ENCODE data around the gene TLR3.

Gene TLR3

DNA sequence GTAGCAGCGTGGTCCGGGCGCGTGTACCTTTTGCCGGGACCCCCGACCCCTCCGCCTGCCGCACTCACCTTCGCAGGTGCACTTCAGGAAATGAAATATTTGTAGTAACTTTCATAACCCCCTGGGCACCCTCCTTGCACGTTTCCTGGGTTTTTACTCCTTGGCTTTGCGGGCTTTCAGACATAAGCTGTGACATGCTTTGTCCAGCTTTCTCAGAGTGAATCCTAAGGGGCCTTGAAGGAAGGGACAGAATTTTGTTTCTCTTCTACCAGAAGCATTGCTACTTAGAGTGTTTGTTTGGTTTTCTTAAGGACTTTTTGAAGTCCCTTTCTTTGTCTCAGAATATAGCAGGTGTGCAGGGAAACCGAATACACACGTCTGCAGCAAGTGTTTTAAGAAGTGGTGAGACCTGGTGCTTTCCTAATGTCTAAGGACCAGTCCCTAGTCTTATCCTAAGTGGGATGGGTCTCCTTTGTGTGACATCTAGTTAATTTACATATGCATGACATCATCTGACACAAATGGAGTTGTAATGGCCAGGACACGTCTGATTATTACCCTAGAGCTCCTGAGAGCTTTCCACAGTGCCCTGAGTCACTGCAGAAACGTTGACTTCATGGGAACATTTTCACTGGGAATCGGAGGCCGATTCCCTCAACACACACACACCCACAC, 36.8 kb downstream of the TLR3 start:
- no peak for DNase-seq

- no peak for DNase-seq
Observed at GRCh38 chr4:186107947-186108346, 39.0 kb downstream of the TLR3 start.

GRCh38 chr4:186108391-186108790, 39.4 kb downstream of the TLR3 start:
- no peak for DNase-seq

DNA sequence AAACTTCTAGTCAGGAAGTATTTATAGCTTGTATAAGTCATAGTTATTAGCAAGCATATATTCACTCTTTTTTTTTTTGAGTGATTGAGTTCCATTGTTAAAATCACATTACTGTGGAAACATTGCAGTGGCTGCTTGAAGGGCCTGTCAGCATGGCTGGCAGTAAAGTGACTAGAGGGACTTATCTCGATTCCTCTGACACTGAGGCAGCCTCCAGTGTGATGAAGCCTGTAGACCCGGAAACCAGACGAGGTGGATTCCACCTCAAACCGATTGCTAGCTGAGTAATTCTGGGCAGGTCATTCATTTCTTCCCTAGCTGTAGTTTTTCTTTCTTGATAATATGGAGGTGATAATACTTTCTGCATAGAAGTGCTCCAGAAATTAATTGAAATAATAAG, 40.3 kb downstream of the TLR3 start:
- no peak for DNase-seq

DNA sequence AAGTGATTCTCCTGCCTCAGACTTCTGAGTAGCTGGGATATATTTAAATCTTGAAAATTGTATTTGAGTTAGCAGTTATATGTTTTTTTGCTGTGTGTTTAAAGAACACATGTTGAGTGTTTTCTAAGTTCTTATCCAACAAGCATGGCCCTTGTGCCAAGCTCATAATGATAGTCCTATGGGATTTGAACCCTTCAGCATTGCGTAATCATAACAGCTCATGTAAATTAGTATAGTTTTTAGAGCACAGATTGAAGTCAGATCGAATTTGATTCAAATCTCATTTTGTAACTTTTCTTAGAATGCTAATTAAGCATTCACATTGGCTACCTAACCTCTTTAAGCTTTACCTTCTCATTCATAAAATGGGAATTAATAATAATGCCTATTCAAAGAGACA, 47.7 kb downstream of the TLR3 start:
- no peak for DNase-seq

DNA sequence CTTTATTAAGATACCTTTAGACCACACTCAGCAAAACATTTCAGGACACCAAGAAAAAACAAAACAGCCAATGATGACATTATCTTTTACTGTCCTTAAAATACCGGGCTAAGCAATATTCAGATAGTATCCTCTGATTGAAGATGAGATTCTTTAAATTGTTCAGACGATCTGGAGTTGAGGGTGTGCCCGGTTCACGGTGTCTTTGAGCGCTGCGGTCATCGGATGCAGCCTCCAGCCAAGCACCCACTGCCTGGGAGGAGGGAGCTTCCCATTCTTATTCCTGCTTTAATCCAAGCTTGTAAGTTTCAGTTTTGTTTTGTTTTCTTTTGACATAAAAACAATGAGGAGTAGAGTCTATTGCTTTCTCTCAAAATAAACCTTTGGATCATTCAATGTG, 49.6 kb downstream of the TLR3 start:
- DNase-seq = no peak

DNA sequence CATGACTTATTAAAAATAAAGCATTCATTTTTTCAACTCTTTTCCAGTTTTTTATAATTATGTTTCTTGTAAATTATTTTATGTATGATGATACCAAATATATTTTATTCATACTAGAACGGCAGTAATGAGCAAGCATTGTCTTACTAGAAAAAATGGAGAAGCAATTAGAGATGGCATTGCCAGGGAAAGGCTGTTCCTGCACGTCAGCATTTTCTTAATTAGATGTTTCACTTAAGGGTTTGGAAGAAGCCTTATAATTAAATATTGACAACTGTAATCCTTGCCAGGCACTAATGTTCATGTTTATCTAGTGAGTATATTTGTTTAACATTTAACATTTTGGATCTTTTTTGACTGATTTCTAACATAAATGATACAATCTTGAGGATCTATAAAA, 52.1 kb downstream of the TLR3 start:
- DNase-seq = no peak

GRCh38 chr4:186128842-186129241, 59.9 kb downstream of the TLR3 start:
- no peak for DNase-seq

DNA sequence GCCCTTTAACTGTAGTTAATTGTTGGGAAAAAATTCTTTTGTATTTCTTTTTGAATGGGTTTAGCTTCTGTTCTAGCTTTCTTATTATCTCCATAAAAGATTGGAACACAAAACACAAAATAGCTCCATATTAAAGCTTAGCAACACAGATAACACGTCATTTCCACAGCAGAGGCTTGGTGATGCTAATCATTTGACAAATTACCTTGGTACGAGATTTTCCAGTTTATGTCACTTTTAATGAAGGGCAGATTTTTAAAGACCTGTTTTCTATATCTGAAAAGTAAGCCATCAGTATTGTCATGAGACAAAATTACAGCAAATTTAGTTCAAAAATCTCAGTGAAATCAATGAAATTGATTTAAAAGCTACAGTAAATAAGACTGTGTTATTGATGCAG, 63.0 kb downstream of the TLR3 start:
- no peak for DNase-seq

GRCh38 chr4:186132577-186133242, 63.8 kb downstream of the TLR3 start:
- no peak for DNase-seq

DNA sequence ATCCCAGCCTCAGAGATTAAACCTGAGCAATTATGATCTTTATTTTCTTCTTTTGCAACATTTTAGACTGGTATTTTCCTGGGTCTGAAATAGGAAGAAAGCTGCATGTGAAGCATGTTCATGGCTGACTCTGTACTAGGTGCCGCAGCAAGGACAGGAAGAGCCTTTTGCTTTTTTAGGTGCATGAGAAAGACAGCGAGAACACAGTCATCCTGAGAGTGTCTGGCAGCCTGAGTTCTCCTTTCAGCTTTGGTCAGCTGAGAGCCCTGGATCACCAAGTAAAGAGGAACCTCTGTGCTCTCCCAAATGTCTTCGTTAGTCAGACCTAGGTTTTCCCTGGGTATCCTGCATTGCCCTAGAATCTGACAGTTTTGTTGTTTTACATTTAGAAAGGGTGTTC, 65.3 kb downstream of the TLR3 start:
- no peak for DNase-seq

DNA sequence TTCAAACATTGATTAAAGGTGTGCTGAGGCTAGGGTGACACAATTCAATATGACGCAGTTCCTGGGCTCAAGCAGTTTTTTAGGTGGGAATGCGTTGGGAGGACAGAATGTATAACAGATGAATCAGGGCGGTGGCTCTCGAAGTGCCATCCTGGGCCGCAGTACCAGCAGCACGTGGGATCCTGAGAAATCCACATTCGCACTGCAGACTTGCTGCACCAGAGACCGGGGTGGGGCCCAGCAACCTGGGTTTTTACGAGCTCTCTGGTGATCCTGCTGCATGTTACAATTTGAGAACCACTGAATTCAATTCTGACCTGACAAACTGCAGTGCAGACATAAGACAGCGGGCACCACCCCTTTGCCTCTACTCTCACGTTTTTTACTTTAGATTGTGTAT, 65.9 kb downstream of the TLR3 start:
- DNase-seq = no peak

DNA sequence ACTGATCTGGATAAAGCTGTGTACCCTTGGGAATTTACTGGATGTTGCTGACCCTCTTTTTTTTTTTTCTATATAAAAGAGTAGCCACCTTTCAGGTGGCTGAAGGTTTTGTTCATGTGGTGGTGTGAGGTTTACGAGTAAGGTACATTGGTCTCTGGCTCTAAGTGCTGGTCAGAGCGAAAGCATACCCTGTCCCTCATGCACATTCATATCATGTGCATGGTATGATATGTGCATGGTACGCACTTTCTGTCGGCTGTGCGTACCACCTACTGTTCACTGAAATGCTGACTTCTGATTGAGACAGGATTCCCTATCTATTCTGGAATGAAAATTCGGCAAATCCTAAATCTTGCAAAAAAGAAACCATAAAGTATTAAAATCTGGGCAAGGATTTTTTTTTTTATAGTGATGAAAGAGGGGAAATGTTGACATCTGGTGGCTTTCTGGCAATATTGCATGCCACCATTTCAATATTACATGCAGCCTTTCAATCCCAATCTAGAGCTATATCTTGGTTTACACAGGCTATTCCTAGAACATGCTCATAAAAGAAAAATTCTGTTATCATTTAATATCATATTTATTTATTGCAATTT, 68.3 kb downstream of the TLR3 start:
- peak; percentile 5 for DNase-seq

Data from NCI-H1092 (cell line).